Gastroesophageal sphincter (tissue), 4 donors: ENCODE results near the gene EIF2B5. TPM values are rescaled to one million over a fixed set of nuclear protein-coding genes. Genes with fewer than 3 reads are reported as not detected.

Source experiments
- ATAC-seq: fragments of 150-250 bp; one replicate; pipeline ENCODE4 v1.9.1; 2016; ENCODE audit warnings: mild to moderate bottlenecking, moderate library complexity
- H3K27ac ChIP-seq, 4 donors: fragments of 200-600 bp; sonication (generic) in 3 of 4; 1 replicate in 3 of 4; 2 replicates in 1 of 4; pipeline ENCODE4 v1.5.1; 2016 to 2019
- H3K27me3 ChIP-seq: fragments of 200-600 bp; sonication (generic); one replicate; pipeline ENCODE4 v1.5.1; 2019
- H3K36me3 ChIP-seq, 2 donors: fragments of 200-600 bp; sonication (generic); one replicate each; pipeline ENCODE4 v1.5.1; 2019; ENCODE audit warnings: control low read depth in 1 of 2
- H3K4me1 ChIP-seq, 3 donors: fragments of 200-600 bp; sonication (generic); 1 replicate in 2 of 3; 2 replicates in 1 of 3; pipeline ENCODE4 v1.5.1; 2016 to 2019; ENCODE audit warnings: control low read depth in 2 of 3
- H3K4me3 ChIP-seq, 2 donors: fragments of 200-600 bp; sonication (generic); one replicate each; pipeline ENCODE4 v1.5.1; 2019; ENCODE audit warnings: mild to moderate bottlenecking in 1 of 2, moderate library complexity in 1 of 2
- H3K9me3 ChIP-seq, 3 donors: fragments of 200-600 bp; sonication (generic); one replicate each; pipeline ENCODE4 v1.5.1; 2017 to 2019; ENCODE audit warnings: control low read depth in 2 of 3
- CTCF ChIP-seq, 4 experiments: fragments of 200-600 bp in 2 of 4; fragments of 450-650 bp in 2 of 4; sonication (generic) in 1 of 4; IDR thresholded peaks; one replicate each; pipeline ENCODE4 v1.5.1; 2017 to 2019; ENCODE audit warnings: antibody characterized with exemption in 4 of 4, mild to moderate bottlenecking in 2 of 4, moderate library complexity in 2 of 4
- EP300 ChIP-seq: sonication (generic); formaldehyde crosslinking; IDR thresholded peaks from one replicate; pipeline ENCODE4 v1.6.1; 2017; ENCODE audit warnings: antibody characterized with exemption, mild to moderate bottlenecking
- POLR2A ChIP-seq, 2 donors: fragments of 450-650 bp; IDR thresholded peaks; one replicate each; pipeline ENCODE4 v1.6.1; 2017; ENCODE audit warnings: antibody characterized with exemption in 2 of 2, mild to moderate bottlenecking in 2 of 2, moderate library complexity in 1 of 2
- POLR2AphosphoS5 ChIP-seq: sonication (generic); formaldehyde crosslinking; IDR thresholded peaks from one replicate; pipeline ENCODE4 v1.6.1; 2017; ENCODE audit warnings: antibody characterized with exemption
- WGBS, 2 donors: methylation state at CpG; one replicate each; pipeline ENCODE4 v1.1.5; 2018; ENCODE audit warnings: low coverage in 1 of 2; 5-methylcytosine and 5-hydroxymethylcytosine counted together
- total RNA-seq, 4 donors: library from RNA; depleted of rRNA; stranded (reverse); fragments of >200 nt; gene quantifications; one replicate each; pipeline ENCODE4 v1.1.0, GENCODE V29; 2016

The EIF2B5 gene
- total RNA-seq, 4 donors from 2014 or later, result 36.2 to 49.2 (median 44.3) TPM

- TF ChIP-seq POLR2AphosphoS5 (peak; percentile 58), POLR2A (IDR thresholded peaks at IDR 0.05) (peak; percentile 71 to 77), CTCF (IDR thresholded peaks at IDR 0.05) (no peak)
- no peaks in the 10 kb centered on the region for H3K27me3 ChIP-seq
Measured at GRCh38 chr3:184174646-184175492, 39.7 kb downstream of the EIF2B5 start, which contains the start of gene AP2M1. AP2M1 (plus strand) TSS chr3:184174855; CDS start chr3:184176994, 2,139 bp downstream.

GRCh38 chr3:184175506-184175905, 40.3 kb downstream of the EIF2B5 start:
- WGBS, 2 donors, result 6 to 15% methylated on average over 6 to 8 of the region's 8 CpGs
- Histone ChIP-seq H3K9me3 (no peaks in the 10 kb centered on the region), H3K27me3 (no peaks in the 10 kb centered on the region), H3K4me1 (peaks cover 3 to 62% (median 25%) of the 10 kb centered on the region in 3 donors), H3K27ac (peak overlapping the region; percentile 62 to 98 (median 92)), H3K36me3 (peaks cover 4 to 60% of the 10 kb centered on the region in 2 donors), H3K4me3 (peak overlapping the region; percentile 60 to 97)
- no peak for TF ChIP-seq EP300
- no peak for TF ChIP-seq POLR2AphosphoS5
- no peak for ATAC-seq

More at GRCh38 chr3:184174646-184175492, 39.7 kb downstream of the EIF2B5 start, which contains the start of gene AP2M1:
- peak within 1 kb of the TSS; percentile 60 to 97 for H3K4me3 ChIP-seq
- 0 to 1% methylated on average over 11 of the region's 73 CpGs for WGBS, 2 donors
- H3K9me3 ChIP-seq, result no peaks in the 10 kb centered on the region
- H3K27ac ChIP-seq, result peak within 1 kb of the TSS; percentile 62 to 98 (median 92)
- H3K4me1 ChIP-seq, result peaks cover 3 to 56% (median 25%) of the 10 kb centered on the region in 3 donors
- peak; percentile 94 for ATAC-seq
- peaks cover 0 to 60% of the 10 kb centered on the region in 2 donors for H3K36me3 ChIP-seq

GRCh38 chr3:184175981-184176376, 40.8 kb downstream of the EIF2B5 start:
- Histone ChIP-seq H3K36me3 (peaks cover 4 to 60% of the 10 kb centered on the region in 2 donors), H3K27me3 (no peaks in the 10 kb centered on the region), H3K27ac (peak overlapping the region; percentile 41 to 98 (median 92)), H3K4me3 (peak overlapping the region; percentile 60 to 97), H3K9me3 (no peaks in the 10 kb centered on the region), H3K4me1 (peaks cover 3 to 62% (median 25%) of the 10 kb centered on the region in 3 donors)
- no peak for ATAC-seq
- 19 to 20% methylated on average over 3 of the region's 3 CpGs for WGBS, 2 donors
- no peak for TF ChIP-seq CTCF (IDR thresholded peaks at IDR 0.05)
- no peak for TF ChIP-seq POLR2A (IDR thresholded peaks at IDR 0.05)
- no peak for TF ChIP-seq POLR2AphosphoS5
- TF ChIP-seq EP300, result no peak

- TF ChIP-seq CTCF (IDR thresholded peaks at IDR 0.05) (peak in 2 of 4 experiments; percentile 4 to 9), EP300 (no peak), POLR2AphosphoS5 (peak; percentile 44)
- WGBS, 2 donors, result 0 to 14% methylated on average over 3 to 11 of the region's 19 CpGs
- no peaks in the 10 kb centered on the region for H3K9me3 ChIP-seq
- peak overlapping the region; percentile 41 to 98 (median 92) for H3K27ac ChIP-seq
- H3K27me3 ChIP-seq, result no peaks in the 10 kb centered on the region
- H3K36me3 ChIP-seq, result peaks cover 4 to 60% of the 10 kb centered on the region in 2 donors
- peaks cover 3 to 62% (median 25%) of the 10 kb centered on the region in 3 donors for H3K4me1 ChIP-seq
- peak overlapping the region; percentile 60 to 97 for H3K4me3 ChIP-seq
- ATAC-seq, result peak; percentile 66
Measured at GRCh38 chr3:184176377-184177330, 41.5 kb downstream of the EIF2B5 start.

GRCh38 chr3:184177331-184177731, 42.2 kb downstream of the EIF2B5 start:
- 7% methylated on average over 3 of the region's 4 CpGs; no CpG with 5 or more reads in 1 of the 2 donors for WGBS, 2 donors
- Histone ChIP-seq H3K4me1 (peaks cover 3 to 62% (median 25%) of the 10 kb centered on the region in 3 donors), H3K27ac (peak overlapping the region in 3 of 4 donors; percentile 91 to 98 (median 94)), H3K9me3 (no peaks in the 10 kb centered on the region), H3K4me3 (peak overlapping the region in 1 of 2 donors; percentile 97), H3K27me3 (no peaks in the 10 kb centered on the region), H3K36me3 (peaks cover 4 to 60% of the 10 kb centered on the region in 2 donors)
- TF ChIP-seq CTCF (IDR thresholded peaks at IDR 0.05) (no peak), POLR2A (IDR thresholded peaks at IDR 0.05) (no peak), EP300 (no peak), POLR2AphosphoS5 (no peak)
- no peak for ATAC-seq
